ENCODE data around the gene SLC12A7.

- TF ChIP-seq CTCF (IDR thresholded peaks at IDR 0.05) = no peak
- no peak for TF ChIP-seq POLR2A (IDR thresholded peaks at IDR 0.05)
Measured at GRCh38 chr5:1122511-1123294, 10.8 kb upstream of the SLC12A7 start.
